CD4-positive, alpha-beta T cell treated with Interleukin-21 for 1 hour (primary cell): ENCODE results near the gene QKI.

ENCODE experiments used
- DNase-seq: peaks from one replicate; pipeline ENCODE4 v3.0.0-alpha.2; 2020

QKI gene

GRCh38 chr6:163625265-163625664 is 210.7 kb downstream of the QKI start:
- DNase-seq: no peak

- DNase-seq: no peak
Observed at GRCh38 chr6:163626073-163626867, 211.8 kb downstream of the QKI start.

DNA sequence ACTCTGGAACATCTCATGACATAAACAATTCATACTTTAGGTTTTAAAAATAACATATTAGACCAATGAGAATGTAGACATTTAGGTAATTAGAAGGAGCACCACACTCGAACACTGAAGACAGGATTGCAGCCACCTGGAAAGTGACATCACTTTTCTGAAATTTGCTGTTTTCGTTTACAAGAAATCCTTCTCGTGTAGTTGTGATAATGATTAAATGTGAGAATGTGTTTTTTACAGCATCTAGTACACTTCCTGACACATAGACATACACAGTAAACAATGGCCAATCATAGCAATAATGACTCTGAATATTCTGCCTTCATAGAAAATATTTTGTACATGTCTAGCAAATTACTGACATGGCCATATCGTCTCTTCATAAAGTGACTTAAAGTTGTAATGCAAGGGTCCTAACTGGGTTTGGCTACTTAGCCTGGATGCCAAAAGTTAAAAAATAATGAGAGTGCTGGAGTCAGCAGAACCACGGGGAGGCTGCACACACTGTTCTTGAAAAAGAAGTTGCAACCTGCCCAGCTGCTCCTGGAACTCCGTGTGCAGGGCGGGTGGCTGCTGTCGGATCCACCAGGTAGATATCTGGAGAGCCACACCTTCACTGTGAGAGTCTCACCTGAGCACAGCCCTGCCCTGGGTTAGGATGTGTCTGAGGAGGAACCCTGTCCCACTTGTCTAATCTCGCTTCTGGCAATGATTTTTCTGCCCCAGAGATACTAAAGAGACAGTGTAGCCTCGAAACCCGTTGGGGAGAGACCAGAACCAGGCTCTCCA is 212.9 kb downstream of the QKI start:
- DNase-seq: no peak
